DOHH2 (cell line): ENCODE data around the gene MT4.

Experiments
- CTCF ChIP-seq: fragments of 200-600 bp; sonication (generic); IDR thresholded peaks from one replicate; pipeline ENCODE4 v1.5.1; 2014; ENCODE audit warnings: antibody characterized with exemption, mild to moderate bottlenecking, low read depth, low read length; ENCODE audit not compliant: poor library complexity, severe bottlenecking
- EZH2phosphoT487 ChIP-seq: fragments of 200-600 bp; sonication (generic); IDR thresholded peaks from 2 replicates; pipeline ENCODE4 v1.6.1; 2017; ENCODE audit warnings: borderline replicate concordance, mild to moderate bottlenecking, antibody characterized with exemption, low read length, moderate library complexity, mixed read lengths

GRCh38 chr16:56559109-56559508, 5.8 kb upstream of the MT4 start:
- no peak for TF ChIP-seq CTCF
- no peak for TF ChIP-seq EZH2phosphoT487
